Endothelial cell of umbilical vein (primary cell): ENCODE results near the gene ZNF438. TPM values are rescaled to one million over a fixed set of nuclear protein-coding genes. Genes with fewer than 3 reads are reported as not detected.

Source experiments
- BruUV-seq: library from RNA; stranded (reverse); fragments of 400-500 nt; replicated peaks from 2 replicates; lab custom pipeline; 2021; lab: Mats Ljungman, UMichigan
- CTCF ChIA-PET: fragments of 300-600, 350-600 bp; sonication (Branson Sonifier 250); formaldehyde crosslinking; loops from one replicate; lab custom pipeline; 2021; ENCODE audit warnings: antibody characterized with exemption, inconsistent platforms; lab: Charles Lee
- POLR2A ChIA-PET: fragments of 300-600, 350-600 bp; sonication (Branson Sonifier 250); formaldehyde crosslinking; loops from one replicate; lab custom pipeline; 2021; ENCODE audit warnings: antibody characterized with exemption, inconsistent platforms; lab: Charles Lee
- DNase-seq: peaks from one replicate; pipeline ENCODE4 v3.0.0-alpha.2; 2011; ENCODE audit warnings: low read depth, low spot score
- FAIRE-seq: peaks from 2 replicates; lab custom pipeline; 2011; peaks lifted over from hg19 to GRCh38; lab: Jason Lieb, UNC
- H2AFZ ChIP-seq: 2 replicates; pipeline ENCODE4 v1.6.0; 2012; ENCODE audit warnings: low read depth, low read length, control low read depth, inconsistent platforms
- H3K27ac ChIP-seq: 2 replicates; pipeline ENCODE4 v1.5.1; 2011; ENCODE audit warnings: low read depth, mild to moderate bottlenecking, control low read depth, low read length, moderate library complexity; ENCODE audit not compliant: insufficient read depth
- H3K27me3 ChIP-seq, 2 experiments: 2 replicates each; pipeline versions ENCODE4 v1.6.0 to v1.6.1; 2011; ENCODE audit warnings: low read length in 2 of 2, mixed read lengths in 1 of 2; ENCODE audit not compliant: control insufficient read depth in 2 of 2, insufficient read depth in 2 of 2
- H3K36me3 ChIP-seq, 2 experiments: 2 replicates in 1 of 2; 3 replicates in 1 of 2; pipeline ENCODE4 v1.5.1; 2011; ENCODE audit warnings: low read length in 2 of 2, mild to moderate bottlenecking in 1 of 2, moderate library complexity in 1 of 2; ENCODE audit not compliant: control insufficient read depth in 2 of 2, insufficient read depth in 2 of 2; ENCODE audit errors: extremely low read depth in 1 of 2
- H3K4me1 ChIP-seq: 3 replicates; pipeline ENCODE4 v1.5.1; 2011; ENCODE audit warnings: mild to moderate bottlenecking, low read length; ENCODE audit not compliant: control insufficient read depth, insufficient read depth; ENCODE audit errors: extremely low read depth
- H3K4me2 ChIP-seq: 2 replicates; pipeline ENCODE4 v1.6.1; 2011; ENCODE audit warnings: low read length, control low read depth, mixed read lengths; ENCODE audit not compliant: insufficient read depth
- H3K4me3 ChIP-seq, 3 experiments: fragments of 200-600 bp in 1 of 3; sonication (generic), shearing (Covaris generic) in 1 of 3; replicated peaks in 1 of 3; 2 replicates each; pipeline ENCODE4 v1.5.1; 2011 to 2016; ENCODE audit warnings: control low read depth in 3 of 3, low read length in 3 of 3, mild to moderate bottlenecking in 2 of 3, inconsistent platforms in 1 of 3, low read depth in 1 of 3, moderate library complexity in 1 of 3; ENCODE audit not compliant: insufficient read depth in 1 of 3
- H3K79me2 ChIP-seq: 2 replicates; pipeline ENCODE4 v1.6.0; 2012; ENCODE audit warnings: low read length, inconsistent platforms; ENCODE audit not compliant: control insufficient read depth, insufficient read depth
- H3K9ac ChIP-seq: replicated peaks from 2 replicates; pipeline ENCODE3; 2011; ENCODE audit warnings: low read length, control low read depth; ENCODE audit not compliant: insufficient read depth; ENCODE audit errors: extremely low read depth
- H3K9me1 ChIP-seq: replicated peaks from 3 replicates; pipeline ENCODE4 v1.6.0; 2011; ENCODE audit warnings: mild to moderate bottlenecking, low read length; ENCODE audit not compliant: control insufficient read depth, insufficient read depth; ENCODE audit errors: extremely low read depth
- H3K9me3 ChIP-seq: replicated peaks from 2 replicates; pipeline ENCODE4 v1.5.1; 2012; ENCODE audit warnings: low read length, inconsistent platforms; ENCODE audit not compliant: control insufficient read depth, insufficient read depth
- H4K20me1 ChIP-seq: replicated peaks from 2 replicates; pipeline ENCODE3; 2011; ENCODE audit warnings: mild to moderate bottlenecking, low read length; ENCODE audit not compliant: control insufficient read depth, insufficient read depth; ENCODE audit errors: extremely low read depth
- CTCF ChIP-seq, 2 donors: IDR thresholded peaks; 1 replicate in 1 of 2; 2 replicates in 1 of 2; pipeline ENCODE4 v1.5.1; 2011; ENCODE audit warnings: low read length in 2 of 2, mild to moderate bottlenecking in 2 of 2, moderate library complexity in 2 of 2, control low read depth in 1 of 2, inconsistent platforms in 1 of 2, low read depth in 1 of 2; ENCODE audit not compliant: insufficient read depth in 1 of 2; ENCODE audit errors: extremely low read depth in 1 of 2
- EZH2 ChIP-seq: IDR thresholded peaks from 2 replicates; pipeline ENCODE4 v1.6.1; 2012; ENCODE audit warnings: borderline replicate concordance, low read depth, mild to moderate bottlenecking, moderate library complexity, low read length, inconsistent platforms; ENCODE audit not compliant: severe bottlenecking
- FOS ChIP-seq: IDR thresholded peaks from 2 replicates; pipeline ENCODE4 v1.6.1; 2011; ENCODE audit warnings: mild to moderate bottlenecking, low read length, moderate library complexity, borderline replicate concordance; ENCODE audit not compliant: insufficient read depth
- GATA2 ChIP-seq: IDR thresholded peaks from 2 replicates; pipeline ENCODE4 v1.7.0; 2011; ENCODE audit warnings: low read depth, mild to moderate bottlenecking, moderate library complexity, mixed read lengths, low read length; ENCODE audit not compliant: insufficient read length, insufficient read depth
- JUN ChIP-seq: IDR thresholded peaks from 2 replicates; pipeline ENCODE4 v1.6.1; 2011; ENCODE audit warnings: borderline replicate concordance, low read depth; ENCODE audit not compliant: insufficient read length, insufficient read depth
- MAX ChIP-seq: IDR thresholded peaks from 2 replicates; pipeline ENCODE4 v1.6.1; 2011; ENCODE audit not compliant: insufficient read depth, insufficient read length
- MYC ChIP-seq: IDR thresholded peaks from one replicate; pipeline ENCODE4 v1.6.1; 2011; ENCODE audit warnings: mild to moderate bottlenecking, low read depth, low read length
- POLR2A ChIP-seq: IDR thresholded peaks from 2 replicates; pipeline ENCODE4 v1.6.1; 2012; ENCODE audit warnings: low read depth, mild to moderate bottlenecking, control low read depth, low read length
- POLR2AphosphoS5 ChIP-seq: IDR thresholded peaks from 2 replicates; pipeline ENCODE4 v1.6.1; 2012; ENCODE audit warnings: low read depth, mild to moderate bottlenecking, control low read depth, low read length, moderate library complexity; ENCODE audit not compliant: insufficient read depth
- dilution Hi-C: fragments of 300-500 bp; cut with MboI; formaldehyde crosslinking; loops from one replicate; pipeline ENCODE4 v1.15.0; 2019; ENCODE audit warnings: low sequenced_read_pairs; ENCODE audit not compliant: extremely low pct_ligation_motif_present
- intact Hi-C: fragments of 100-400 bp; cut with micrococcal nuclease; formaldehyde crosslinking; loops from one replicate; pipeline ENCODE4 v1.10.0; 2022
- polyA plus RNA-seq, 4 experiments: library from polyadenylated mRNA; depleted of rRNA in 3 of 4; stranded (reverse) in 3 of 4; unstranded in 1 of 4; fragments of >200 nt; gene quantifications; 2 replicates each; pipeline versions ENCODE4 v1.2.1 to v1.2.3, GENCODE V29; 2011 to 2012; ENCODE audit warnings: missing spikeins in 1 of 4
- total RNA-seq: library from RNA; stranded (reverse); gene quantifications from 2 replicates; pipeline ENCODE4 v1.2.3, GENCODE V29; 2021

ZNF438 gene
- total and polyA plus RNA-seq, 2 donors (not counting 3 experiments of a cell fraction or from before 2014, with no cell fraction given): 7.2 to 15.1 TPM

GRCh38 chr10:30997536-30998235 is 34.0 kb downstream of the ZNF438 start:
- Histone ChIP-seq H3K27me3 (no peaks in the 10 kb centered on the region), H3K9me3 (no peaks in the 10 kb centered on the region), H3K9me1 (no peaks in the 10 kb centered on the region), H3K79me2 (peaks cover 29% of the 10 kb centered on the region), H3K9ac (peak overlapping the region; percentile 28), H2AFZ (no peak overlapping the region), H3K4me1 (peaks cover 57% of the 10 kb centered on the region), H3K4me2 (peak overlapping the region; percentile 82), H3K36me3 (peaks cover 0 to 2% of the 10 kb centered on the region in 2 experiments), H3K4me3 (peak overlapping the region in 1 of 3 experiments; percentile 33), H4K20me1 (no peaks in the 10 kb centered on the region), H3K27ac (peak overlapping the region; percentile 57)
- ChIA-PET CTCF (interaction anchor here (0.7 to 2.0 kb wide), 7 partner anchors 10 to 494 kb away, joined by 3 to 7 read pairs (median 5); no protein-coding TSS in a partner anchor), POLR2A (interaction anchor here (0.5 kb wide), 1 partner anchor 10 kb away, joined by 9 read pairs; no protein-coding TSS in a partner anchor)
- no peak for FAIRE-seq
- intact Hi-C loops: no loop called here
- DNase-seq: no peak
- BruUV-seq: no TSS peak
- TF ChIP-seq MYC (no peak), EZH2 (no peak), POLR2A (no peak), FOS (no peak), MAX (no peak), POLR2AphosphoS5 (no peak), GATA2 (no peak), JUN (no peak), CTCF (IDR thresholded peaks at IDR 0.05; ENCODE audit: extremely low read depth in 1 of 2, insufficient read depth in 1 of 2, low read depth in 1 of 2, low read length in 2 of 2) (no peak)
- dilution Hi-C loops: no loop called here
